Activated CD8-positive, alpha-beta memory T cell treated with anti-CD3 and anti-CD28 coated beads, Interleukin-2, amount 50 U/mL, for 1 hour (primary cell): Measurements from ENCODE around the gene UGCG.

ENCODE experiments used
- DNase-seq: peaks from one replicate; pipeline ENCODE4 v3.0.0-alpha.2; 2020; ENCODE audit errors: extremely low read depth

Gene UGCG

DNA sequence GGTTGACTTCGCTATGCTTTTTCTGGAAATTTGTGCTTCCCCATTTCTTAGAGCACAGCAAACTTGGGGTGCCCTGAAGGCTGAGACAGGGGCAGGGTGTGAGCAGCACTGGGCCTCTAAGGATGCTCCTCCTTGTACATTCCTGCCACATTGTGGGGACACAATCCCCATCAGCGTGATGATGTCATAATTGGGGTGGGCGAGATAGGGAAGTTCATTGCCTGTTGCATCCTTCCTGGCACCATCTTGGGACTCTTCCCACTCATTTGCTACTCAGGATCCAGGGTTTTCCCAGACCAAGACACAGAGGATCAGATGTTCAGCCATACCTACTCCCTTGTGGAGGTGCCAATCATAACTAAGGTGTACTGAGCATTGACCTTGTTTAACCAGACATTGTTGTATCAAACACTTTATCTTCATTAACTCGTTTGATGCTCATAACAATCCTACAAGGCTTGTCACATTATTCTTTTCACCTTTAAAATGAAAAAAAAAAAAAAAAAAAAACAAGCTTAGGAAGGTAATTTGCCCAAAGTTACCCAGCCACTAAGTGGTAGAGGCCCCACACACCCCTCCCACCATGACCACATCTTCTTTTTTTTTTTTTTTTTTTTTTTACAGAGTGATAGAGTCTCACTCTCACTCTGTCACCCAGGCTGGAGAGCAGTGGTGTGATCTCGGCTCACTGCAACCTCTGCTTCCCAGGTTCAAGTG, 87.6 kb downstream of the UGCG start:
- DNase-seq, result no peak
